H1 (cell line): ENCODE measurements around the gene ZNF175. TPM values are rescaled to one million over a fixed set of nuclear protein-coding genes. Genes with fewer than 3 reads are reported as not detected.

Experiments used
- CTCF ChIA-PET: fragments of 300-600 bp; sonication (Branson Sonifier 250); formaldehyde crosslinking; loops from one replicate; lab custom pipeline; 2021; ENCODE audit not compliant: partially characterized antibody; lab: Charles Lee
- POLR2A ChIA-PET: fragments of 300-600 bp; sonication (Branson Sonifier 250); formaldehyde crosslinking; loops from one replicate; lab custom pipeline; 2021; ENCODE audit warnings: inconsistent platforms; ENCODE audit not compliant: partially characterized antibody; lab: Charles Lee
- DNase-seq, 2 experiments: peaks; one replicate each; pipeline versions ENCODE4 v3.0.0 to v3.0.0-alpha.2; 2010 to 2022; ENCODE audit warnings: low spot score in 2 of 2, low read depth in 1 of 2, mixed read lengths in 1 of 2
- FAIRE-seq: peaks from 2 replicates; lab custom pipeline; 2011; peaks lifted over from hg19 to GRCh38; lab: Jason Lieb, UNC
- H2AFZ ChIP-seq: 2 replicates; pipeline ENCODE4 v1.8.1; 2012; ENCODE audit warnings: low read length, inconsistent platforms
- H2AK5ac ChIP-seq: 2 replicates; pipeline ENCODE4 v1.6.1; 2013; ENCODE audit warnings: low read depth, low read length
- H2BK120ac ChIP-seq: replicated peaks from 2 replicates; pipeline ENCODE3; 2013; ENCODE audit warnings: low read depth, low read length, inconsistent platforms
- H2BK12ac ChIP-seq: 2 replicates; pipeline ENCODE4 v1.6.1; 2013; ENCODE audit warnings: low read depth, low read length
- H2BK15ac ChIP-seq: 2 replicates; pipeline ENCODE4 v1.6.1; 2013; ENCODE audit warnings: low read length
- H2BK20ac ChIP-seq: 2 replicates; pipeline ENCODE4 v1.6.1; 2013; ENCODE audit warnings: low read length
- H2BK5ac ChIP-seq: 2 replicates; pipeline ENCODE4 v1.6.1; 2013; ENCODE audit warnings: low read depth, low read length
- H3K14ac ChIP-seq: 2 replicates; pipeline ENCODE4 v1.6.1; 2013; ENCODE audit warnings: inconsistent platforms; ENCODE audit not compliant: insufficient read length
- H3K18ac ChIP-seq: 2 replicates; pipeline ENCODE4 v1.6.1; 2013; ENCODE audit warnings: low read length; ENCODE audit errors: extremely low read depth
- H3K23ac ChIP-seq: 2 replicates; pipeline ENCODE4 v1.6.1; 2013; ENCODE audit warnings: inconsistent platforms; ENCODE audit not compliant: insufficient read length
- H3K23me2 ChIP-seq: 2 replicates; pipeline ENCODE4 v1.6.1; 2013; ENCODE audit warnings: low read depth, low read length
- H3K27ac ChIP-seq: 2 replicates; pipeline ENCODE4 v1.6.1; 2011; ENCODE audit warnings: low read depth, low read length, inconsistent platforms
- H3K27me3 ChIP-seq, 4 experiments: replicated peaks in 1 of 4; 1 replicate in 1 of 4; 2 replicates in 3 of 4; pipeline versions ENCODE4 v1.6.1 to v1.8.1; 2011 to 2013; ENCODE audit warnings: low read length in 3 of 4, mild to moderate bottlenecking in 3 of 4, inconsistent platforms in 2 of 4, mixed read lengths in 2 of 4, moderate library complexity in 1 of 4; ENCODE audit not compliant: control insufficient read depth in 3 of 4, insufficient read depth in 3 of 4; ENCODE audit errors: extremely low read depth in 1 of 4
- H3K36me3 ChIP-seq, 4 experiments: 2 replicates each; pipeline versions ENCODE4 v1.6.1 to v1.8.1; 2011 to 2013; ENCODE audit warnings: mild to moderate bottlenecking in 4 of 4, low read length in 3 of 4, moderate library complexity in 2 of 4, control low read depth in 1 of 4, inconsistent platforms in 1 of 4; ENCODE audit not compliant: insufficient read depth in 4 of 4, control insufficient read depth in 2 of 4
- H3K4ac ChIP-seq: replicated peaks from 2 replicates; pipeline ENCODE3; 2013; ENCODE audit warnings: low read length, low read depth, mixed read lengths, inconsistent platforms; ENCODE audit not compliant: insufficient read length
- H3K4me1 ChIP-seq, 4 experiments: replicated peaks in 1 of 4; 1 replicate in 1 of 4; 2 replicates in 3 of 4; pipeline versions ENCODE4 v1.6.1 to v1.8.1; 2011 to 2013; ENCODE audit warnings: low read length in 3 of 4, inconsistent platforms in 2 of 4, mixed read lengths in 1 of 4; ENCODE audit not compliant: insufficient read depth in 4 of 4, control insufficient read depth in 3 of 4
- H3K4me2 ChIP-seq, 2 experiments: 2 replicates each; pipeline versions ENCODE4 v1.6.1 to v1.8.1; 2011 to 2013; ENCODE audit warnings: low read depth in 2 of 2, low read length in 2 of 2, control low read depth in 1 of 2, inconsistent platforms in 1 of 2, mild to moderate bottlenecking in 1 of 2; ENCODE audit not compliant: insufficient read depth in 1 of 2
- H3K4me3 ChIP-seq, 4 experiments: fragments of 200-600, 300-600 bp in 1 of 4; sonication (generic), shearing (Covaris generic), sonication (Bioruptor Twin) in 1 of 4; 2 replicates each; pipeline versions ENCODE4 v1.5.1 to v1.8.1; 2011 to 2016; ENCODE audit warnings: low read length in 4 of 4, low read depth in 3 of 4, control low read depth in 2 of 4, inconsistent platforms in 2 of 4, mild to moderate bottlenecking in 2 of 4, mixed read lengths in 1 of 4, moderate library complexity in 1 of 4; ENCODE audit not compliant: insufficient read depth in 2 of 4; ENCODE audit errors: extremely low read depth in 1 of 4
- H3K56ac ChIP-seq: replicated peaks from 2 replicates; pipeline ENCODE3; 2013; ENCODE audit warnings: low read depth, mild to moderate bottlenecking, mixed read lengths, low read length, inconsistent platforms; ENCODE audit not compliant: insufficient read length
- H3K79me1 ChIP-seq: 2 replicates; pipeline ENCODE4 v1.6.1; 2013; ENCODE audit warnings: low read depth, low read length, control low read depth
- H3K79me2 ChIP-seq, 2 experiments: 2 replicates each; pipeline versions ENCODE4 v1.6.1 to v1.8.1; 2012 to 2013; ENCODE audit warnings: low read length in 2 of 2, mild to moderate bottlenecking in 2 of 2, inconsistent platforms in 1 of 2; ENCODE audit not compliant: insufficient read depth in 2 of 2, control insufficient read depth in 1 of 2
- H3K9ac ChIP-seq, 4 experiments: replicated peaks in 1 of 4; 1 replicate in 1 of 4; 2 replicates in 3 of 4; pipeline versions ENCODE4 v1.6.1 to v1.8.1; 2011 to 2013; ENCODE audit warnings: low read depth in 3 of 4, low read length in 3 of 4, control low read depth in 2 of 4, mild to moderate bottlenecking in 2 of 4, moderate library complexity in 2 of 4, inconsistent platforms in 1 of 4; ENCODE audit errors: extremely low read depth in 1 of 4
- H3K9me3 ChIP-seq, 2 experiments: 2 replicates each; pipeline versions ENCODE4 v1.6.1 to v1.8.1; 2012 to 2013; ENCODE audit warnings: mild to moderate bottlenecking in 2 of 2, moderate library complexity in 2 of 2, control low read depth in 1 of 2, inconsistent platforms in 1 of 2, low read depth in 1 of 2, low read length in 1 of 2, mixed read lengths in 1 of 2; ENCODE audit not compliant: insufficient read depth in 2 of 2
- H4K20me1 ChIP-seq, 2 experiments: replicated peaks in 1 of 2; 2 replicates each; pipeline versions ENCODE3 to v1.8.1; 2011 to 2013; ENCODE audit warnings: inconsistent platforms in 2 of 2, low read length in 2 of 2, mild to moderate bottlenecking in 1 of 2; ENCODE audit not compliant: insufficient read depth in 2 of 2, control insufficient read depth in 1 of 2
- H4K5ac ChIP-seq: 2 replicates; pipeline ENCODE4 v1.6.1; 2013; ENCODE audit warnings: low read length, low read depth, mixed read lengths, inconsistent platforms; ENCODE audit not compliant: insufficient read length
- H4K8ac ChIP-seq: 2 replicates; pipeline ENCODE4 v1.8.0; 2013; ENCODE audit warnings: mild to moderate bottlenecking, moderate library complexity, low read length, inconsistent platforms; ENCODE audit not compliant: insufficient read depth; ENCODE audit errors: extremely low read depth
- H4K91ac ChIP-seq: replicated peaks from 2 replicates; pipeline ENCODE3; 2013; ENCODE audit warnings: low read length, mixed read lengths, inconsistent platforms; ENCODE audit not compliant: insufficient read length
- CBX8 ChIP-seq: fragments of 300-800, 300-1000 bp; sonication (generic); IDR thresholded peaks from 2 replicates; pipeline ENCODE4 v1.7.1; 2016; ENCODE audit warnings: low read depth, low read length, borderline replicate concordance
- EGR1 ChIP-seq: IDR thresholded peaks from 2 replicates; pipeline ENCODE4 v1.6.1; 2011; ENCODE audit warnings: low read depth, low read length, borderline replicate concordance
- EZH2 ChIP-seq: fragments of 200-600 bp; sonication (generic); IDR thresholded peaks from 2 replicates; pipeline ENCODE4 v1.7.1; 2012; ENCODE audit warnings: low read depth, mild to moderate bottlenecking, moderate library complexity, low read length, inconsistent platforms; ENCODE audit not compliant: severe bottlenecking
- FOSL1 ChIP-seq: IDR thresholded peaks from 2 replicates; pipeline ENCODE4 v1.6.1; 2011; ENCODE audit warnings: mild to moderate bottlenecking, low read depth, low read length, moderate library complexity; ENCODE audit not compliant: insufficient read depth
- GABPA ChIP-seq: IDR thresholded peaks from 2 replicates; pipeline ENCODE4 v1.6.1; 2011; ENCODE audit warnings: mild to moderate bottlenecking, low read length, moderate library complexity, borderline replicate concordance; ENCODE audit not compliant: insufficient read depth
- JUN ChIP-seq: IDR thresholded peaks from 2 replicates; pipeline ENCODE4 v1.6.1; 2011; ENCODE audit warnings: low read depth, mild to moderate bottlenecking, improper control_type of control experiment, low read length
- KDM1A ChIP-seq: fragments of 200-600, 300-600 bp; sonication (generic); IDR thresholded peaks from 2 replicates; pipeline ENCODE4 v1.7.1; 2016; ENCODE audit warnings: mild to moderate bottlenecking, low read length, borderline replicate concordance
- KDM5A ChIP-seq: fragments of 200-600 bp; IDR thresholded peaks from 2 replicates; pipeline ENCODE4 v1.7.1; 2012; ENCODE audit warnings: mild to moderate bottlenecking, low read length, inconsistent platforms, mixed read lengths
- MAFK ChIP-seq: IDR thresholded peaks from 2 replicates; pipeline ENCODE4 v1.6.1; 2012; ENCODE audit warnings: low read depth, mild to moderate bottlenecking, improper control_type of control experiment, low read length
- SAP30 ChIP-seq: fragments of 300-600 bp; sonication (generic); IDR thresholded peaks from 2 replicates; pipeline ENCODE4 v1.7.1; 2012; ENCODE audit warnings: low read length, moderate library complexity, mild to moderate bottlenecking, inconsistent platforms; ENCODE audit not compliant: insufficient read depth, insufficient replicate concordance
- SIRT6 ChIP-seq: IDR thresholded peaks from one replicate; pipeline ENCODE4 v1.7.1; 2012; ENCODE audit warnings: low read length, inconsistent platforms
- SIX5 ChIP-seq: IDR thresholded peaks from 2 replicates; pipeline ENCODE4 v1.6.1; 2011; ENCODE audit warnings: mild to moderate bottlenecking, low read depth, low read length
- WGBS, 2 experiments: shearing (Covaris generic) in 1 of 2; methylation state at CpG; one replicate each; pipeline versions ENCODE4 v1.1.6 to v1.1.7; 2013 to 2015; ENCODE audit warnings: low lambda C conversion rate in 2 of 2, mixed read lengths in 2 of 2, inconsistent platforms in 1 of 2, low coverage in 1 of 2, missing lambda C conversion rate in 1 of 2; ENCODE audit not compliant: insufficient replicate concordance in 2 of 2, insufficient coverage in 1 of 2, insufficient read length in 1 of 2; ENCODE audit errors: extremely low coverage in 1 of 2, missing lambda C conversion rate in 1 of 2; 5-methylcytosine and 5-hydroxymethylcytosine counted together
- polyA plus RNA-seq, 7 experiments: library from polyadenylated mRNA; depleted of rRNA in 3 of 7; stranded (reverse) in 5 of 7; unstranded in 2 of 7; fragments of >200 nt in 5 of 7; fragments of 200-250 nt in 2 of 7; gene quantifications; 1 replicate in 5 of 7; 2 replicates in 1 of 7; 4 replicates in 1 of 7; pipeline versions ENCODE4 v1.2.1 to v1.2.3, GENCODE V29; 2011 to 2013; ENCODE audit warnings: missing spikeins in 2 of 7, mixed read lengths in 2 of 7
- total RNA-seq: library from RNA; stranded (reverse); fragmentation: NEBNext Ultra II Directional; extraction: Animal tissue kit (Norgen Biotek cat#: 25700); gene quantifications from 2 replicates; pipeline ENCODE4 v1.2.1, GENCODE V29; 2021

The ZNF175 gene
- total and polyA plus RNA-seq, 2 of the 8 experiments (the other 6 are each of a cell fraction or from before 2014, with no cell fraction given): 1.7 to 11.1 TPM

DNA sequence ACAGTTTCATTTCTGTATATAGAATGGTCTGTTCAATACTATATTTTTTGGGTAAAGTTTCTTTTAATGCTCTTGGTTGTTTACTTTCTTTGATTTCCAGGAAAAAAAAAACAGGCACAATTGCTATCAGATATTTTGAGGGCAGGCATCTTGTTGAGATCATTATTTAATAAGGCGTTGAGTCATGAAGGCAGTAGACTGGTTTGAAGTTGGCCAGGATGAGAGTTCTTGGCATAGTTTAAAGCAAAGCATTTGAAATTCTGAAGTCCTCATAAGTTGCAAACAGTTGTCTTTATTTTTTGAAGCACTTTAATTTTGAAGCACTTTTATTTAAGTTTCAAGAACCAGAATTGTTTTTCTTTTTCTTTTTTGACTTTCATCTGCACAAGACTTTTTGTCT is 2.6 kb upstream of the ZNF175 start:
- ChIA-PET CTCF (no interaction called here), POLR2A (no interaction called here)

More for the DNA sequence above, 2.6 kb upstream of the ZNF175 start:
- Histone ChIP-seq H4K91ac (no peak overlapping the region), H3K4me3 (no peak overlapping the region)
- TF ChIP-seq EZH2 (no peak), SAP30 (no peak), EGR1 (no peak), FOSL1 (no peak), GABPA (no peak), SIX5 (no peak), SIRT6 (no peak), CBX8 (no peak), KDM1A (no peak), JUN (no peak), MAFK (no peak), KDM5A (no peak)
- TF ChIP-seq, all 59 proteins: peak for 0
- H3K56ac ChIP-seq: no peak overlapping the region
- no peak overlapping the region for H3K27ac ChIP-seq
- H4K20me1 ChIP-seq: no peaks in the 10 kb centered on the region
- H2BK20ac ChIP-seq: no peak overlapping the region
- 100% methylated on average over 1 of the region's 1 CpG; no CpG with 5 or more reads in 1 of the 2 experiments for WGBS, 2 experiments
- H2BK12ac ChIP-seq: no peak overlapping the region
- no peak overlapping the region for H3K4me2 ChIP-seq
- H3K23me2 ChIP-seq: peaks cover 4% of the 10 kb centered on the region
- no peak overlapping the region for H3K18ac ChIP-seq
- no peak overlapping the region for H3K23ac ChIP-seq
- no peak overlapping the region for H2AFZ ChIP-seq
- H3K36me3 ChIP-seq: peaks cover 0 to 5% (median 0%) of the 10 kb centered on the region in 4 experiments; a peak in 1 of 8 replicates
- FAIRE-seq (no peak), DNase-seq (no peak)
- H3K4ac ChIP-seq: no peak overlapping the region
- H3K79me1 ChIP-seq: peaks cover 4% of the 10 kb centered on the region; the same call in 1 of the 2 replicates
- H3K14ac ChIP-seq: no peak overlapping the region
- no peak overlapping the region for H4K8ac ChIP-seq
- no peaks in the 10 kb centered on the region for H3K27me3 ChIP-seq
- H2AK5ac ChIP-seq: no peak overlapping the region
- H2BK15ac ChIP-seq: no peak overlapping the region
- no peak overlapping the region for H4K5ac ChIP-seq
- H2BK120ac ChIP-seq: no peak overlapping the region
- H3K79me2 ChIP-seq: peaks cover 0 to 17% of the 10 kb centered on the region in 2 experiments; a peak in 2 of 4 replicates
- no peak overlapping the region for H2BK5ac ChIP-seq
- H3K9ac ChIP-seq: no peak overlapping the region
- peaks cover 0 to 3% of the 10 kb centered on the region in 2 experiments; a peak in 1 of 4 replicates for H3K9me3 ChIP-seq
- H3K4me1 ChIP-seq: peaks cover 0 to 3% (median 2%) of the 10 kb centered on the region in 4 experiments; a peak in 4 of 7 replicates
